ENCODE data around the gene MYH7B. TPM values are rescaled to one million over a fixed set of nuclear protein-coding genes. Genes with fewer than 3 reads are reported as not detected.

MYH7B gene
- total and polyA plus RNA-seq, 2 experiments from 2014 or later: 0.10 to 1.1 TPM

GRCh38 chr20:34915131-34915530, 40.5 kb upstream of the MYH7B start:
- Mint-ChIP-seq H3K27ac (no peak overlapping the region), H3K4me1 (no peaks in the 10 kb centered on the region), H3K36me3 (ENCODE audit: low read depth) (peaks cover 2% of the 10 kb centered on the region; the same call in 2 of the 3 replicates), H3K9me3 (no peaks in the 10 kb centered on the region), H3K4me3 (no peak overlapping the region), H3K27me3 (ENCODE audit: insufficient read depth, low read depth, poor library complexity) (peaks cover 2% of the 10 kb centered on the region)
- no peaks in the 10 kb centered on the region for H3K4me1 ChIP-seq (ENCODE audit: insufficient read depth)
- H4K20me1 ChIP-seq (replicated peaks; ENCODE audit: insufficient read depth): peaks cover 3% of the 10 kb centered on the region; the same call in 1 of the 2 replicates
- H3K9me2 ChIP-seq (ENCODE audit: insufficient read depth): no peaks in the 10 kb centered on the region; the same call in 1 of the 2 replicates
- no peak overlapping the region; the same call in 1 of the 2 replicates for H3K27ac ChIP-seq (ENCODE audit: low read depth)
- H3F3A ChIP-seq (replicated peaks; ENCODE audit: low read depth): no peaks in the 10 kb centered on the region
- H3K27me3 ChIP-seq (ENCODE audit: insufficient read depth): no peaks in the 10 kb centered on the region
- TF ChIP-seq ZNF331 (CRISPR knock-in tag; IDR thresholded peaks at IDR 0.05; ENCODE audit: low read depth) (no peak), EZH2 (IDR thresholded peaks at IDR 0.05; ENCODE audit: low read depth, unreplicated experiment) (no peak), NANOG (IDR thresholded peaks at IDR 0.05; ENCODE audit: borderline replicate concordance) (no peak), EZH2phosphoT487 (IDR thresholded peaks at IDR 0.05; ENCODE audit: unreplicated experiment) (no peak), ETS1 (IDR thresholded peaks at IDR 0.05) (no peak), POLR2AphosphoS5 (IDR thresholded peaks at IDR 0.05; ENCODE audit: low read depth) (no peak), STAT1 (IDR thresholded peaks at IDR 0.05; ENCODE audit: unreplicated experiment) (no peak), ZNF462 (CRISPR knock-in tag; IDR thresholded peaks at IDR 0.05) (no peak), ZNF114 (CRISPR knock-in tag; IDR thresholded peaks at IDR 0.05) (no peak), CTCF (conservative IDR thresholded peaks at IDR 0.05; ENCODE audit: low read depth in 2 of 2) (no peak), CREB1 (CRISPR knock-in tag; IDR thresholded peaks at IDR 0.05; ENCODE audit: low read depth) (no peak), REST (IDR thresholded peaks at IDR 0.05; ENCODE audit: unreplicated experiment) (no peak), JUNB (IDR thresholded peaks at IDR 0.05; ENCODE audit: unreplicated experiment) (no peak)
- no peak for DNase-seq (ENCODE audit: low spot score)
- H2AFZ ChIP-seq: no peak overlapping the region
- ATAC-seq: no peak
- H3K79me2 ChIP-seq (replicated peaks; ENCODE audit: insufficient read depth): no peaks in the 10 kb centered on the region
- H3K36me3 ChIP-seq (ENCODE audit: insufficient read depth): no peaks in the 10 kb centered on the region
- H3K4me2 ChIP-seq: no peak overlapping the region
- no peak overlapping the region for H3K4me3 ChIP-seq

Data from GM23338 (cell line).